ENCODE data around the gene GRK3.

The GRK3 gene

DNA sequence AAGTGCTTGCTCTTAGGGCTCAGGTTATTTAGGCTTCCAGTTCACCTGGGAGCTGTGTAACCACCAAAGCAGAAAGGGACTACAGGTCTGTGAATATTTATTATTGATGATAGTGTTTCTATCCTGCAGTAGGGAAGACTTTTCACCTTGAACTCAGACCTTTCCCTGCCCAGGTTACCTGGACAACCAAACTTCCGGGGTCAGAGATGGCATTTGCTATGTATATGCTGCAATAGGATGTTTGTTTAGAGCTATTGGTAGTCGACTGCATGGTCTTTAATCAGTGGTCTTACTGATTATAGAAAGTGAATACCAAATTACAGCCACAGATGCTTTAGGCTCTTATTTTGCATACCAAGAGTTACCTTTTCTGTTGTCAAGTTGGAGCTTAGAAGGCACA, 94.9 kb downstream of the GRK3 start:
- no peak overlapping the region for H3K4me3 ChIP-seq (replicated peaks; ENCODE audit: insufficient read depth, low read length)
- TF ChIP-seq POLR2AphosphoS5 (IDR thresholded peaks at IDR 0.05; ENCODE audit: low read depth) (no peak), SPI1 (IDR thresholded peaks at IDR 0.05; ENCODE audit: borderline replicate concordance, low read depth) (no peak)
- H3K27me3 ChIP-seq (ENCODE audit: insufficient read depth, poor library complexity, severe bottlenecking): no peaks in the 10 kb centered on the region
- no peak for DNase-seq (ENCODE audit: low read depth in 1 of 2, low spot score in 1 of 2)
- no peak overlapping the region for H3K27ac ChIP-seq (replicated peaks)

DNA sequence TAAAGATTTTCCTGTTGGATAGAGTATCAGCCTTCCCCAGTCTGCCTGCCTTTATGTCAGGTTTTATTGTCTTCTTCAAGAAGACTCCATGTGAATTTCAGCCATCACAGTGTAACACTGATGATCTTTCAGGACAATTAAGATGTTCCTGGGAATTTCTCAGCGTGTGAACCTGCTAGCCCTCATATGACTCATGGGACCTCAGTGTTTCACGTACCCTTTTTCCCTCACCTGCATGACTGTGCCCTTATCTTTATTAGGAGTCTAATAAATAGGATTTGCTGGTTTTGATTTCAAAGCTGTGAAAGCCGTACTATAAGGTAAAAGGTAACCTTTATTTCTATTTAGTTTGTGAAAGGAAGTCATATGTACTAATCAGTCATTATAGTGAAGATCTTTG, 95.9 kb downstream of the GRK3 start:
- Histone ChIP-seq H3K27me3 (ENCODE audit: insufficient read depth, poor library complexity, severe bottlenecking) (no peaks in the 10 kb centered on the region), H3K27ac (replicated peaks) (no peak overlapping the region), H3K4me3 (replicated peaks; ENCODE audit: insufficient read depth, low read length) (no peak overlapping the region)
- no peak for TF ChIP-seq POLR2AphosphoS5 (IDR thresholded peaks at IDR 0.05; ENCODE audit: low read depth)
- TF ChIP-seq, protein P1, sequence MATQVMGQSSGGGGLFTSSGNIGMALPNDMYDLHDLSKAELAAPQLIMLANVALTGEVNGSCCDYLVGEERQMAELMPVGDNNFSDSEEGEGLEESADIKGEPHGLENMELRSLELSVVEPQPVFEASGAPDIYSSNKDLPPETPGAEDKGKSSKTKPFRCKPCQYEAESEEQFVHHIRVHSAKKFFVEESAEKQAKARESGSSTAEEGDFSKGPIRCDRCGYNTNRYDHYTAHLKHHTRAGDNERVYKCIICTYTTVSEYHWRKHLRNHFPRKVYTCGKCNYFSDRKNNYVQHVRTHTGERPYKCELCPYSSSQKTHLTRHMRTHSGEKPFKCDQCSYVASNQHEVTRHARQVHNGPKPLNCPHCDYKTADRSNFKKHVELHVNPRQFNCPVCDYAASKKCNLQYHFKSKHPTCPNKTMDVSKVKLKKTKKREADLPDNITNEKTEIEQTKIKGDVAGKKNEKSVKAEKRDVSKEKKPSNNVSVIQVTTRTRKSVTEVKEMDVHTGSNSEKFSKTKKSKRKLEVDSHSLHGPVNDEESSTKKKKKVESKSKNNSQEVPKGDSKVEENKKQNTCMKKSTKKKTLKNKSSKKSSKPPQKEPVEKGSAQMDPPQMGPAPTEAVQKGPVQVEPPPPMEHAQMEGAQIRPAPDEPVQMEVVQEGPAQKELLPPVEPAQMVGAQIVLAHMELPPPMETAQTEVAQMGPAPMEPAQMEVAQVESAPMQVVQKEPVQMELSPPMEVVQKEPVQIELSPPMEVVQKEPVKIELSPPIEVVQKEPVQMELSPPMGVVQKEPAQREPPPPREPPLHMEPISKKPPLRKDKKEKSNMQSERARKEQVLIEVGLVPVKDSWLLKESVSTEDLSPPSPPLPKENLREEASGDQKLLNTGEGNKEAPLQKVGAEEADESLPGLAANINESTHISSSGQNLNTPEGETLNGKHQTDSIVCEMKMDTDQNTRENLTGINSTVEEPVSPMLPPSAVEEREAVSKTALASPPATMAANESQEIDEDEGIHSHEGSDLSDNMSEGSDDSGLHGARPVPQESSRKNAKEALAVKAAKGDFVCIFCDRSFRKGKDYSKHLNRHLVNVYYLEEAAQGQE (IDR thresholded peaks at IDR 0.05; ENCODE audit: insufficient replicate concordance, low read depth): no peak
- no peak for TF ChIP-seq GABPA (IDR thresholded peaks at IDR 0.05; ENCODE audit: low read depth)
- TF ChIP-seq, protein P2, sequence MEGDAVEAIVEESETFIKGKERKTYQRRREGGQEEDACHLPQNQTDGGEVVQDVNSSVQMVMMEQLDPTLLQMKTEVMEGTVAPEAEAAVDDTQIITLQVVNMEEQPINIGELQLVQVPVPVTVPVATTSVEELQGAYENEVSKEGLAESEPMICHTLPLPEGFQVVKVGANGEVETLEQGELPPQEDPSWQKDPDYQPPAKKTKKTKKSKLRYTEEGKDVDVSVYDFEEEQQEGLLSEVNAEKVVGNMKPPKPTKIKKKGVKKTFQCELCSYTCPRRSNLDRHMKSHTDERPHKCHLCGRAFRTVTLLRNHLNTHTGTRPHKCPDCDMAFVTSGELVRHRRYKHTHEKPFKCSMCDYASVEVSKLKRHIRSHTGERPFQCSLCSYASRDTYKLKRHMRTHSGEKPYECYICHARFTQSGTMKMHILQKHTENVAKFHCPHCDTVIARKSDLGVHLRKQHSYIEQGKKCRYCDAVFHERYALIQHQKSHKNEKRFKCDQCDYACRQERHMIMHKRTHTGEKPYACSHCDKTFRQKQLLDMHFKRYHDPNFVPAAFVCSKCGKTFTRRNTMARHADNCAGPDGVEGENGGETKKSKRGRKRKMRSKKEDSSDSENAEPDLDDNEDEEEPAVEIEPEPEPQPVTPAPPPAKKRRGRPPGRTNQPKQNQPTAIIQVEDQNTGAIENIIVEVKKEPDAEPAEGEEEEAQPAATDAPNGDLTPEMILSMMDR (IDR thresholded peaks at IDR 0.05; ENCODE audit: insufficient read depth, low read length): no peak
- TF ChIP-seq SPI1 (IDR thresholded peaks at IDR 0.05; ENCODE audit: borderline replicate concordance, low read depth): no peak
- no peak for DNase-seq (ENCODE audit: low read depth in 1 of 2, low spot score in 1 of 2)

DNA sequence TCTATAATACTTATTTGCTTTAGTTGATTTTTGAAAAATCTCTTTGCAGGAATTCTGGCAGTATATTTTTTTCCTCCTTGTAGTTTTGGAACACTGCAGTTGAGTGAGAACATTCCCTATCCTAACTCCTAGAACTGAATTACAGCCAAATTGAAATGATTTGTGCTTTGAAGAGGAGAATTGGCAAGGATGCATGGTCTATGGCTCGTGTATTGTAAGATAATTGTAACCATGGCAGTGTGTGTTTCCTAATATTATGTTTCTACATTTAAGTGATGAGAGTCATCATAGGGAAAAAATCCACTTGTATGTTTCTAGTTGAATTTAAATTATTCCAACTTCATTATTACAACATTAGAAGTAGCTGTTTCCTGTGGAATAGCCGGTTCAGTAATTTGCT, 96.6 kb downstream of the GRK3 start:
- H3K27ac ChIP-seq (replicated peaks): no peak overlapping the region
- TF ChIP-seq SPI1 (IDR thresholded peaks at IDR 0.05; ENCODE audit: borderline replicate concordance, low read depth) (no peak), GABPA (IDR thresholded peaks at IDR 0.05; ENCODE audit: low read depth) (no peak), POLR2AphosphoS5 (IDR thresholded peaks at IDR 0.05; ENCODE audit: low read depth) (no peak)
- TF ChIP-seq, protein P1 (IDR thresholded peaks at IDR 0.05; ENCODE audit: insufficient replicate concordance, low read depth): no peak
- TF ChIP-seq, protein P2 (IDR thresholded peaks at IDR 0.05; ENCODE audit: insufficient read depth, low read length): no peak

DNA sequence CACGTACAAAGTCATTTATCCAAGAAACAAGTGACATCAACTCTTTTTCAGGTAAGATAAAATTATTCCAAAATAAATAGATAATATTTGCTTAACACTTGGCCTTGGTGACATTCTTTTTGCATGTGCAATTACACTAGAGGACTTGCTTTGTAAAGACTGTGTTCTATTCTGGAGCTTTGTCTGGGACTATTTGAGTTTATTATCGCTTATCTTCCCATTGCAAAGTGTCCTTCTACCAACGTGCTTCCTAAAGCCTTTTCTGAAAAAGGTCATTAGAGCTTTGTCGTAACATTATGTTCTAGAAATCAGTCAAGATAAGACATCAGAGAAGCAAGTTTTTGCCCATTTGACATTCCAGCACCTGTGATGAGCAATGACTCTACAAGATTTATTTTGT, 99.2 kb downstream of the GRK3 start:
- Histone ChIP-seq H3K27me3 (ENCODE audit: insufficient read depth, poor library complexity, severe bottlenecking) (no peaks in the 10 kb centered on the region), H3K27ac (replicated peaks) (no peak overlapping the region), H3K4me3 (replicated peaks; ENCODE audit: insufficient read depth, low read length) (no peak overlapping the region)
- no peak for DNase-seq (ENCODE audit: low read depth in 1 of 2, low spot score in 1 of 2)
- TF ChIP-seq, protein P2 (IDR thresholded peaks at IDR 0.05; ENCODE audit: insufficient read depth, low read length): no peak
- no peak for TF ChIP-seq GABPA (IDR thresholded peaks at IDR 0.05; ENCODE audit: low read depth)
- TF ChIP-seq, protein P1 (IDR thresholded peaks at IDR 0.05; ENCODE audit: insufficient replicate concordance, low read depth): no peak
- no peak for TF ChIP-seq POLR2AphosphoS5 (IDR thresholded peaks at IDR 0.05; ENCODE audit: low read depth)
- TF ChIP-seq SPI1 (IDR thresholded peaks at IDR 0.05; ENCODE audit: borderline replicate concordance, low read depth): no peak

More for the DNA sequence above, 96.6 kb downstream of the GRK3 start:
- H3K27me3 ChIP-seq (ENCODE audit: insufficient read depth, poor library complexity, severe bottlenecking): no peaks in the 10 kb centered on the region
- no peak overlapping the region for H3K4me3 ChIP-seq (replicated peaks; ENCODE audit: insufficient read depth, low read length)
- DNase-seq (ENCODE audit: low read depth in 1 of 2, low spot score in 1 of 2): no peak
